Sigmoid colon (tissue), 7 donors: ENCODE results near the gene JOSD1. TPM values are rescaled to one million over a fixed set of nuclear protein-coding genes. Genes with fewer than 3 reads are reported as not detected.

ENCODE experiments used
- DNase-seq: peaks from one replicate; pipeline ENCODE4 v3.0.0-alpha.2; 2019
- H3K27ac ChIP-seq, 4 donors: fragments of 200-600 bp; sonication (generic); one replicate each; pipeline ENCODE4 v1.5.1; 2016 to 2019; ENCODE audit warnings: mild to moderate bottlenecking in 1 of 4
- H3K27me3 ChIP-seq, 3 donors: fragments of 200-600 bp; sonication (generic); one replicate each; pipeline ENCODE4 v1.5.1; 2019; ENCODE audit warnings: mild to moderate bottlenecking in 1 of 3
- H3K36me3 ChIP-seq, 4 donors: fragments of 200-600 bp; sonication (generic); one replicate each; pipeline ENCODE4 v1.5.1; 2016 to 2019
- H3K4me1 ChIP-seq, 4 donors: fragments of 200-600 bp; sonication (generic); one replicate each; pipeline ENCODE4 v1.5.1; 2017 to 2019
- H3K4me3 ChIP-seq, 4 donors: fragments of 200-600 bp; sonication (generic); one replicate each; pipeline ENCODE4 v1.5.1; 2017 to 2019; ENCODE audit warnings: mild to moderate bottlenecking in 2 of 4, moderate library complexity in 1 of 4
- H3K9me3 ChIP-seq, 4 donors: fragments of 200-600 bp in 3 of 4; sonication (generic) in 3 of 4; one replicate each; pipeline versions ENCODE4 v1.5.1 to v1.6.1; 2013 to 2019
- CTCF ChIP-seq, 4 experiments: fragments of 450-650 bp in 3 of 4; fragments of 200-600 bp in 1 of 4; IDR thresholded peaks; one replicate each; pipeline ENCODE4 v1.5.1; 2016 to 2019; ENCODE audit warnings: antibody characterized with exemption in 4 of 4, mild to moderate bottlenecking in 3 of 4, moderate library complexity in 2 of 4
- EP300 ChIP-seq, 4 donors: sonication (generic); formaldehyde crosslinking; IDR thresholded peaks; one replicate each; pipeline ENCODE4 v1.6.1; 2017; ENCODE audit warnings: antibody characterized with exemption in 4 of 4
- POLR2A ChIP-seq, 2 donors: fragments of 450-650 bp; IDR thresholded peaks; one replicate each; pipeline ENCODE4 v1.6.1; 2016; ENCODE audit warnings: antibody characterized with exemption in 2 of 2, mild to moderate bottlenecking in 2 of 2, moderate library complexity in 2 of 2
- POLR2AphosphoS5 ChIP-seq, 4 donors: sonication (generic); formaldehyde crosslinking; IDR thresholded peaks; one replicate each; pipeline ENCODE4 v1.6.1; 2017; ENCODE audit warnings: antibody characterized with exemption in 4 of 4
- WGBS, 2 donors: extraction: QIAGEN DNeasy Blood & Tissue Kit; methylation state at CpG; one replicate each; pipeline ENCODE4 v1.1.7; 2013; 5-methylcytosine and 5-hydroxymethylcytosine counted together
- intact Hi-C: fragments of 100-400 bp; cut with DNase I; formaldehyde crosslinking; loops from one replicate; pipeline ENCODE4 v1.15.1; 2023
- polyA plus RNA-seq, 3 donors: library from polyadenylated mRNA; stranded (reverse); fragments of 200-250 nt; gene quantifications; one replicate each; pipeline ENCODE4 v1.2.3, GENCODE V29; 2013
- total RNA-seq, 4 donors: library from RNA; depleted of rRNA; stranded (reverse); fragments of >200 nt; gene quantifications; one replicate each; pipeline ENCODE4 v1.1.0, GENCODE V29; 2016
- donor health status: healthy with polysubstance abuse.
- donor health status: Bipolar disorder and iron deficiency.
- donor health status: healthy.

JOSD1 gene
- total and polyA plus RNA-seq, 7 donors = 34.9 to 94.6 (median 46.0) TPM

- Histone ChIP-seq H3K4me3 (no peak overlapping the region), H3K4me1 (peaks cover 0 to 55% (median 51%) of the 10 kb centered on the region in 4 donors), H3K27me3 (no peaks in the 10 kb centered on the region), H3K27ac (peak overlapping the region; percentile 68 to 100 (median 99)), H3K9me3 (no peaks in the 10 kb centered on the region), H3K36me3 (peaks cover 0 to 6% (median 0%) of the 10 kb centered on the region in 4 donors)
- WGBS, 2 donors = 63 to 78% methylated on average over 8 of the region's 8 CpGs
- intact Hi-C loops = no loop called here
- peak; percentile 62 for DNase-seq
- TF ChIP-seq CTCF (IDR thresholded peaks at IDR 0.05) (no peak), POLR2AphosphoS5 (IDR thresholded peaks at IDR 0.05) (no peak), EP300 (IDR thresholded peaks at IDR 0.05) (no peak), POLR2A (IDR thresholded peaks at IDR 0.05) (no peak)
Measured at GRCh38 chr22:38697425-38698089, 3.2 kb downstream of the JOSD1 start.

GRCh38 chr22:38696606-38697424, 3.9 kb downstream of the JOSD1 start:
- Histone ChIP-seq H3K27ac (peak overlapping the region; percentile 68 to 100 (median 99)), H3K4me1 (peaks cover 0 to 54% (median 51%) of the 10 kb centered on the region in 4 donors), H3K27me3 (no peaks in the 10 kb centered on the region), H3K36me3 (peaks cover 0 to 13% (median 0%) of the 10 kb centered on the region in 4 donors), H3K9me3 (no peaks in the 10 kb centered on the region), H3K4me3 (no peak overlapping the region)
- WGBS, 2 donors = 19 to 50% methylated on average over 3 of the region's 3 CpGs
- TF ChIP-seq EP300 (IDR thresholded peaks at IDR 0.05) = no peak
- TF ChIP-seq CTCF (IDR thresholded peaks at IDR 0.05) = no peak
- no peak for TF ChIP-seq POLR2AphosphoS5 (IDR thresholded peaks at IDR 0.05)
- no peak for TF ChIP-seq POLR2A (IDR thresholded peaks at IDR 0.05)
- no peak for DNase-seq
- intact Hi-C loops = no loop called here

GRCh38 chr22:38694940-38695339, 5.8 kb downstream of the JOSD1 start:
- Histone ChIP-seq H3K4me1 (peaks cover 0 to 46% (median 44%) of the 10 kb centered on the region in 4 donors), H3K27me3 (no peaks in the 10 kb centered on the region), H3K9me3 (no peaks in the 10 kb centered on the region), H3K36me3 (peaks cover 0 to 28% (median 2%) of the 10 kb centered on the region in 4 donors), H3K27ac (no peak overlapping the region), H3K4me3 (no peak overlapping the region)
- TF ChIP-seq POLR2A (IDR thresholded peaks at IDR 0.05) (no peak), CTCF (IDR thresholded peaks at IDR 0.05) (no peak), EP300 (IDR thresholded peaks at IDR 0.05) (no peak), POLR2AphosphoS5 (IDR thresholded peaks at IDR 0.05) (no peak)
- DNase-seq = no peak
- intact Hi-C loops = no loop called here
- 17 to 68% methylated on average over 3 of the region's 3 CpGs for WGBS, 2 donors

- H3K27ac ChIP-seq = no peak overlapping the region
- H3K9me3 ChIP-seq = no peaks in the 10 kb centered on the region
- WGBS, 2 donors = 15 to 56% methylated on average over 2 of the region's 2 CpGs
- no peak overlapping the region for H3K4me3 ChIP-seq
- DNase-seq = no peak
- H3K27me3 ChIP-seq = no peaks in the 10 kb centered on the region
- peaks cover 0 to 38% (median 35%) of the 10 kb centered on the region in 4 donors for H3K4me1 ChIP-seq
- TF ChIP-seq POLR2AphosphoS5 (IDR thresholded peaks at IDR 0.05) = no peak
- no peak for TF ChIP-seq CTCF (IDR thresholded peaks at IDR 0.05)
- TF ChIP-seq POLR2A (IDR thresholded peaks at IDR 0.05) = peak in 1 of 2 donors; percentile 35
- TF ChIP-seq EP300 (IDR thresholded peaks at IDR 0.05) = no peak
- peaks cover 0 to 37% (median 7%) of the 10 kb centered on the region in 4 donors for H3K36me3 ChIP-seq
- intact Hi-C loops = no loop called here
Measured at GRCh38 chr22:38694049-38694448, 6.7 kb downstream of the JOSD1 start.
